ENCODE data around the gene TMEM30A.

TMEM30A gene

DNA sequence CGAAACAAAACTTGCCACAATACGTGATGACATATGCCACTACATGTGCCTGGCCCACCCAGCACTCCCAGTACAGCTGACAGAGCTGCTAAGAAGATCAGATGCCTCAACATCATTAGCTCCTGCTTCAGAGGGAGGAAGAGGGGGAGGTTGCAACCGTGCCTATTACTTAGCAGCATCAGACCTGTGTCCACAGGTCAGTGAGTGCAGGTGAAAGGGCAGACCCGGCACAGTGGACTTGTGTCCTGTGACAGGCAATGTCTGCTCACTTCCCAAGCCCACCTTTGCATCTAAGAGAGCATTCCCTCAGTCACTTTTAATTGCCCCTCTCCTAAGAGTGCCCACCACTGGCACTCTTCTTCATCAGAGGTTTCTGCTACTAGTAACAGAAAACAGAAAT, 69.3 kb downstream of the TMEM30A start:
- no peak for DNase-seq (ENCODE audit: low spot score)

DNA sequence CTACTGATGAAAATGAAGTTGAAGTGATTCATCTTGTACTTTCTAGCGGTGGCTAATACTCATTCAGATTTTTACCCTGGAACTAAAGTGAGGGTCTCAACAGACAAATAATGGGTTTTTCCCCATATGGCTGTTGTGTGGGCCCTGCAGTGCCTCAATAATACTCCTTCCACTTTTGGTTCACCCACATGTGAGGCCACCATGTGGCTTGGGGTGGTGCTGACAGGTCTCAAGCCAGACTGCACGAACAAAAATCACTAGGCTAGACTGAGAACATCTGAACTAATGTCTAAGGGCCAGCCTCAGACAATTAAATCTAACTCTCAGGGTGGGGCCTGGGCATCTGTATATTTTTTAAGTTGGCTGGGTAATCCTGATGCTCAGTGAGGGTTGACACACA, 70.9 kb downstream of the TMEM30A start:
- no peak for DNase-seq (ENCODE audit: low spot score)

DNA sequence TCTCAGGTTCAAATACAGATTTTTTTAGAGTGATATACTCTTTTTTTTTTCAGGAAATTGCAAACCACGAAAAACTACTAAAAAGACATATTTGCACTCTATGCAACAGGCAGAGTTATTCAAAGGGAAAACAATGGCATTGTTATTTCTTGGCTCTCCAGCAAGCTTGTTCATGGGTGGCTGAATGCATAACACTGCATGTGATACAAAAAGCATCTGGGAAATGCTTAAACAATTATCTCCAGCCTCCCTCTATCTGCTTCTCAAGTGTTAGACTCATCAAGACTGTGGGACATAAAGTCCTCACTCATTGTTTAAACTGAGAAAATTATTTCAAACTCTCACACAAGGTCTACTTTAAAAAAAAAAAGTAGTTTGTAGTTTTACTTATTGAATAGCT, 71.5 kb downstream of the TMEM30A start:
- no peak for DNase-seq (ENCODE audit: low spot score)

DNA sequence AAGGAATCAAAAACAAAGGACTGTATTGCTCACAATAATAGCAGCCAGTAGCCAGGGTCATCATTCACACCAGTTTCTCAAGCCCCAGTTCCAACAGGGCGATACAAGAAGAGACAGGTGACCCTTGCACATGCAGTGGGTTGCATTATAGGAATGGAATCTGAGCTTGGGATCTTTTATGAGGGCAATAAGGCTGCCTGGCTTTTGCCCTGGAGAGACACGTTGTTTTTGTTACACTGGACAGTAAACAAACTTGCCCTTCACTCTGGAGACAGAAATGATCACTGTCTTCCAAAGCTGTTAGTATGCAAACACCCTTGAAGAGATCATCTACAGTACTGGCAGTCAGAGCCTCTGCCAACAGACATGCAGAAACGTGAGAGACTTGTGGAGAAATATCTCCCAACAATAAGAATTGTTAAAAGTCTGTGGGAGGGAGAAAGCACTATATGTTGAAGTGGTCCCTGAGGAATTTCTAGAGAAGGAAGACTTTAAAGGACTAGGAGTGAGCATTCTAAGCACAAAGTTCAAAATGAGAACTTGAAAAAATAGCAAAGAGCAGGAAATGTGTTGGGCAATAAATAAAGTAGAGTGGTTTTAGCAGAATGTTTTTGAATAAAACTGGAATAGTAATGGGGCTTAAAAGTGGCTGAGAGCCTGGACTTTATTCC, 72.5 kb downstream of the TMEM30A start:
- no peak for DNase-seq (ENCODE audit: low spot score)

DNA sequence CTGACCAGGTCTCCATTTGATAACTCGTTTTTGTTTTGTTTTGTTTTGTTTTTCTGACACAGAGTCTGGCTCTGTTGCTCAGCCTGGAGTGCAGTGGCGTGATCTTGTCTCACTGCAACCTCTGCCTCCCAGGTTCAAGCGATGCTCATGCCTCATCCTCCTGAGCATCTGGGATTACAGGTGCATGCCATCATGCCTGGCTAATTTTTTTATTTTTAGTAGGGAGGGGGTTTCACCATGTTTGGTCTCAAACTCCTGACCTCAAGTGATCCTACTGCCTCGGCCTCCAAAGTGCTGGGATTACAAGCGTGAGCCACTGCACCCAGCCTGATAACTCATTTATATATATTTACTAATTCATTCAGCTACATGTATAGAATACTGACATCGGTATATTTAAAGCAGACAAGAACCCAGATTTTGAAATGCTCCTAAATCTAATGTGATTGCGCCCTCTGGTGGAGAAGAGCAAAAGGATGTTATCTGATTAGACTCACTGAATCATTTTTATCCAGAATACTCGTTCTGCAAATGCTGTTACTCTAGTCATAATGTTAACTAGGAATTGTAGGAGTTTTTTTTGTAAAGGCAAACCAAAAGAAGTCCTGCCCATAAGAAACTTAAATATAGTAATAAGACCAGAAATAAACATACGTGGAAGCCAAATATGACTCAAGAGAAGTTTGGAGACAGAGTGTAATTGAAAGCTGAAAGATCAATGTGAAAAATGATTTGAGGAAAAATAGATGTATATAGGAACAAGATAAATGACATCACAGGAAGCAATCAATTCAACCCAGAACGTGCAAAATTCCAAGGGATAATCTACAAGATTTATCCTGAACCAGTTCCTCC, 73.5 kb downstream of the TMEM30A start:
- peak; percentile 56 for DNase-seq (ENCODE audit: low spot score)

DNA sequence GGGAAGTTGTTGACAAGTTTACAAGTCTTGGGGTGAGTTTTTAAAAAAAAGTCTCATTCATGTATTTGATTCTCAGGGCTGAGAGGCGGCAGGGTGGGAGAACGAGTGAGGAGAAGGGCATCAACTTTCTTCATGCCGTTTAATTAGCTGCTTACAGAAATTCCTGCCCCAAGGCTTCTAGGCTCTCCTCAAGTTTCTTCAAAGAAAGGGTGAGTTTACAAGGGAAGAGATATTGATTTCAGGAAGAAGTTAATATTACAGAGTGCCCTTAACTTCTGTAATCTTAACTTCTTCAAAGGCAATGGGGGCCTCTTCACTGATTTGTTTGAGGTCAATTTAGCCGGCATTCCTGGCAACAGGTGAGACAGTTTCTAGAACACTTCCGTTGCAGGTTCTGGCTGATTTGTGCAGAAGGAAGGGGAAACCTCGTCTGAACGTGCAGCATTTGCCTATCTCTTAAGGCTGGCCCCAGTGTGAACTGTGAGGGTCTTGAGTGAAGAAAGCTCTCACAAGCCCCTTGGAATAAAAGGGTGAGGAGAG, 75.3 kb downstream of the TMEM30A start:
- no peak for DNase-seq (ENCODE audit: low spot score)

DNA sequence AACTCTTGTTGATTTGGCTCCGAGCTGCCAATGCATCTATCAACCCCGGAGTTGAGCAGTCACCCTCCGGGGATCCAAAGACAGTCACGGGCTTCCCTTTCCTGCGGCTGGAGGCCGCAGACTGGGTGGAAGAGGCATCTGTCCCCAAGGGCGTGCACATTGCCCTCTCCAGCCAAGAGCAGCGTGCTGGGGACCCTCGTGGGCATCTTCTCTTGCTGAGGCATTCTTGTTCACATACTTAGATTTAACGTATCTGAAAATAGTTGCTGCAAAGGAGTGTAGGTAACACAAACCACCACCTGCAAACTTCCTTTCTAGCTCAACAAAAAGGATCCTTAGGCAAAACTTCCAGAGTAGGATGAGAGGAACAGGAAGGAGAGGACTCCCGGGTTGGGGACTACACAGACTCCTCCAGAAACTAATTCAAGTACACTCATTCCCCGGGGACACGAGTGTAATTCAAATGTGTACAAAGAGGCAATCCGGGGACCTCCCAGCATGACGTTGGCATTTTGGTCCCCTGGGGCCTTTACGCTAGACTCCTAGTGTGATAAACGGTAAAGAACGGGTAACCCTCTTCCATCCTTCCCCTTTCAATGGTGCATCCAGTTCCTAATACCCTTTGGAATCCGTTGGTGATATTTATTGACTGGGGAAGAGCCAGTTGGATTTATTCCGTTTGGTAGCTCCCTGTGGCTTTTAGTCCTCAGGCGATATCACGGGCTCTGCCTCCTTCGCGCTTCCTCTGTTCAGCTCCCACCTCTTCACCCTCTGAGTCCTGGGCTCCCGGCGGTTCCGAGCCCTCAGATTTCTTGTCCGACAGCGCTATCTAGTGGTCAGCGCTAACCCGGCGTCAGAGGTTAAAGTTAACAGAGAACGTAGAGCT, 76.1 kb downstream of the TMEM30A start:
- DNase-seq (ENCODE audit: low spot score): peak; percentile 78

DNA sequence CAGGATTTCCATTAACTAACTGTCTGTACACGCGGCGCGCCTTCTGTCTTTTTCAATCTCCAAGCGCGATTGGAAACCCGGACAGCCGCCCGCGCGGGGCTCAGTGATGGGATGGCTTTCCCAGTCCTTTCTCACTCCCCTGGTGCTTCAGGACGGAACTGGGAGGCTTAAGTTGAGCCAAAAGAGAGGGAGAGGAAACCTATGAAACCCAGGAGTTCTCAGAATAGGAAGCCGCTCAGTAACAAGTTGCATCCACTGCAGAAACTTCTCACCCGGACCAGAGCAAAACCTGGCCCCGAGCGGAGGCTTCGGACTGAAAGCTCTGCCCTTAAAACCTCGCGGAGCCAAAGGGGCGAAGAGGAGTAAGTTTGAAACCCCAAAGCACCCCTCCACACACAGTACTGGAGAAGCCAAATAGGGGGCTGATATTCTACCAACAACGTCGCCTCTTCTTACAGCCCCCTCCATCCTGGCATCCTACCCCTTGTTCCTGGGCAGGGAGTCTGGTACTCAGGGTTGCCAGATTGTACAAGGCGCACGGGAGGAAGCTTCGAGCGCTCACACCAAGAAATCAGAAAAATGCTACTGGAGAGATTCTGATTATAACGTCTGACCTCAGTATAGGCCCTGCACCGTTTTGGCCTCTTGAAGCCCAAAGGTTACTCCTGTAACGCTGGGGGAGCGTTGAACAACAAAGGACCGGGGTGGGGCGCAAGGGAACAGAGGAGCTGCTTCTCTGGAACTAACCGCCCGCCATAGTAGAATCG, 77.8 kb downstream of the TMEM30A start:
- DNase-seq (ENCODE audit: low spot score): no peak

DNA sequence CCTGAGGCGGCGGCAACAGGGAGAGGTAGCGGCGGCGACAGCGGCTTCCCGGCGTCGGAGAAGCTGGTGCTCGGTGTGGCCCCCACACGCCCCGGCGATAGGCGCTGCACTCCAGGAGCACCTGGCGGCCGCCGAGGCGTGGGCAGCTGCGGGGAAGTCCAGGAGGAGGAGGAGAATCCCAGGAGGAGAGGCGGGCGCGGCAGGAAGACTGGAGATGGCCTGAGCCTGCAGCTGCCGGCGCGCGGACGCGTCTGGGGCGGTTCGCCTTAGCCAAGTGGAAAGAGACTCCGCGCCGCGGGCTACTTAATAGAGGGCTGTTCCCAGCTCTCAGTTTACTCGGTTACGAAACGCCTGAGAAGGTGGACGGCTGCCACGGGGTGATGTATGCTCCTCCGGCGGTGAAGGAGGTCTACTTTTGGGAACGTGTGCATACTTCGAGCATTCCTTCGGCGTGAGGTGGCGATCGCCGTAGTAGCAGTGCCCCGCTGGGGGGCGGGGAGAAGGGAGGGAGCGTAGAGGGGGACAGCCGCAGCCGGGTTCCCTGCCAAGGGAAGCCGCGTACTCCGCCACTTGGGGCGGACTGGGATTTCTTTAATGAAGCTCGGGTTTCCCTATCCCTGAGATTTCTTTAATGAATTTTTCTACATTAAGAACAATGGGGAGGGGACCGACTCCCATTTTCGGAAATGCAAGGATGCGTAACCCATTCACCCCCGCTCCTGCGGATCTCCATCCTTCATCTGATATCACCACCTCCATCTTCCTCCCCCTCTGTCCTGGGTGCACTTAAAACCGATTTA, 78.6 kb downstream of the TMEM30A start, which contains the start of gene COL12A1:
Gene COL12A1 (minus strand): TSS at position 278 of the 800 bp plus-strand sequence. CDS start 3,261 bp downstream, outside the sequence.
- peak; percentile 95 for DNase-seq (ENCODE audit: low spot score)

DNA sequence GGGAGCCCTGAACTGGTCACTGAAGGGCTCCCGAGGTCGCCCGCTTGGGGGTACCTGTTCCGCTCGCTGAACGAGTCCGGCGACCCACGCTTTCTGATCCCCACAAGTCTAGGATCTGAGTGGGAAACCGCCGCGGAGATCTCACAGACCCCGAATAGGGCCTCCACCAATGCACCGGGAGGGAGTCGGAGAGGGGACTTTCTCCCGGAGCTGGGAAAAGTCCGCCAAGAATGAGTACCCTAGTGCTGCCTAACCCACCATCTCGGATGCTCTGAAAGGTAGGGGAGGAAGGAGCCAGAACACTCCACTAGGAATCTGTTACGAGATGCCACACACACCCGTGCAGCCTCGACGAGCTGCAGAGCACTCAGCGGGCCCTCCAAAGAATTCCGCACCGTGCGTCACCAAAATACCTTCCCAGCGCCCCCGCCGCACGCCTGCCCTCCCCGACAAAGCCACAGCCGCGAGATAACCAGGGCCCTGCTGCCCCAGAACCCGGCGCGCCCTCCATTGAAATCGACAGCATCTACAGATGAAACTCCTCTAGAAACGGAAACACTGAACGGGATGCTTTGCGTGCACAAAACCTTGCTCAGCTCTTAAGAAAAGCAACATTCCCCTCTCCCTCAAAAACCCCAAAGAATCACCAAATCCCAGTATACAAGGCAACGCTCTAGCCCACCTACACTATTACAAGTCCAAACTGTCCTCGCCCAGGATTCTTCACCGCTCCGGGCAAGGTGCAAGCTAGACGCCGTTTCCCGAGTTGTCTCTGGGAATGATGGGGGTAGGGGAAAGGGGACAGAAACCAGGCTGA, 79.4 kb downstream of the TMEM30A start:
- peak; percentile 64 for DNase-seq (ENCODE audit: low spot score)

DNA sequence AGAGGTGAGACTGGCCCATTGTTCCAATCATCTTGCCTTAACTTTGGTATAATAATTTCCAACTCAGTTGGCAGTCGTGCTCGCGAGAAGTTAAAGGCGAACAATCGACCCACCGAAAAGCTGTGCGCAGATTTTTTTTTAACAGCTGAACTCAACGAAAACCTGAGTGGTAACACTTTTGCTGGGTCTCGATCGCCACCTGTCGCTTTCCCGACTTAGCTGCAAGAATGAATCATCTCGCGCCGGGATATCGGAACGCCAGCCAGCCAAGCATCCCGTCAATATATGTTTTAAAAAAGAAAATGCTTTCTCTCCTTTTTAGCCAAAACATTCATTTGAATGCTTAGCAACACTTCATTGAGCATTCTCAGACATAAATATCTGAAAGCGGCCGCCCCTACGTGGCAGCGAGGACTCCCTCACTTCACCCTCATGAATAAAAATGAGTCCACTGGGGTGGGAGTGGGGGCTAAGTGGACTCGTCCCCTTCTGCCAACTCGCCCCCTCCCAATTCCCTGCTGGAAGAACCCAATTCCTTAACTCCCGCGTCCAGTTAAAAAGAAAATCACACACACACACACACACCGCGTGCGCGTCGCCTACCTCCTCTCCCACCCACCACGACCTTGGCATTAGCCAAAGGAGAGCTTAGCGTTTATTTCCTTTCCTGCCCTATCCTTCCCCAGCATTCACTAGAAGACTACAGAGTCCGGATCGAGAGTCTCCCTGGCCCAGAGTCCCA, 80.2 kb downstream of the TMEM30A start:
- DNase-seq (ENCODE audit: low spot score): peak; percentile 67

DNA sequence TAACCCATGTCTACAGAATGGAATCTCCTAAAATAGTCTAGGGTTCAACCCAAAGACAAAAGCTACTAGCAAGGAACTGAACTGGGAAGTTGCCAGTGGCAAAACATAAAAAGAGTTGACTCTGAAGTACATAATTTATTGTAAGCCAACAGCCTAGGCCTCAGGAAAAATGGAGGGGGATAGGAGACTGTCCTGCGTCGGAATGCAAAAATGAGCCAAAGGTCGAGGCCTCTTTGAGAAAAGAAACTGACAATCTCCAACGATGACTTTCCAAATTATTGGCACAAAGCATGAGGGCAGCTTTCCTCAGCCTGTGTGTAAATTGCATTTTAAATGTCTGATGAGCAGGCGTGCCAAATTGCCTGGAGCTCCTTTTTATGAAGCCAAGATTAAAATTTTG, 80.9 kb downstream of the TMEM30A start:
- peak; percentile 32 for DNase-seq (ENCODE audit: low spot score)

Data from GM03348 (cell line).